ENCODE measurements around the gene C21orf58. TPM values are rescaled to one million over a fixed set of nuclear protein-coding genes. Genes with fewer than 3 reads are reported as not detected.

Gene C21orf58
- polyA plus RNA-seq, 4 donors = 0.54 to 9.1 (median 3.3) TPM

DNA sequence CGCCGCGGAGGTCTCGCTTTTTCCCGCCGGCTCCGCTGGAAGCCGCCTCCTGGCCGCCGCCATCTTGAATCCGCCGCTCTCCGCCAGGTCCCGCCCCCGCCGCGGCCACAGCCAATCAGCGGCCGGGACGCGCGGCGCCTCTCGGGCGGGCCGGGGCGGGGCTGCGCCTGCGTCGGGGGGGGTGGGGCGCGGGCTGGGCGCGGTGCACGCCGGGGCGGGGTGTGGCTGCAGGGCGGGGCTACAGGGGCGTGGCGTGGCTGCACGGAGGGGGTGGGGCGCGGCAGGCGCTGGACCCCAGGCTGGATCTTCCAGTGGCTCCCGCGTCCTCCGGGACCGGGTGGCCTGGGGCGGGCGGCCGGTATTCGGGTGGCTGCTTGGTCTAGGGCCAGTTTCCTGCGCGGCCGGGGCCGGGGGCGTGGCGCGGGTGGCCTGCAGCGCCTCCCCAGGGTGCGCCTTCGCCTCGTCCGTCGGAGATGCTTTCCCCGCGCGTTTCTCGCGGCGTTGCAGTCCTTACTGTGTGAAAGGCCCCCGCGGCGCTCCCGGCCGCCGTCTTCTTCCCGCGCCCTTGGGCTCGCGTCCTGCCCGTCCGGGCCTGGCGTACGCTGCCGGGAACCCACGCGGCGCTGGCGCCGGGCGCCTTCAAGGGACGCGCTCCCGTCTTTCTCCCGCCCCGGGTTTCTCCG is 861 bp upstream of the C21orf58 start:
- Histone ChIP-seq H3K4me1 (ENCODE audit: control insufficient read depth in 3 of 3, insufficient read depth in 2 of 3, low read depth in 1 of 3, low read length in 2 of 3) (peaks cover 0 to 14% (median 0%) of the 10 kb centered on the region in 3 donors), H3K4me3 (ENCODE audit: low read depth in 1 of 3, low read length in 3 of 3) (peak overlapping the region; percentile 66 to 100 (median 92)), H3K27ac (ENCODE audit: low read depth in 1 of 3, low read length in 2 of 3) (peak overlapping the region; percentile 80 to 100 (median 99)), H3K27me3 (ENCODE audit: control insufficient read depth in 3 of 3, insufficient read depth in 3 of 3, low read length in 3 of 3) (no peaks in the 10 kb centered on the region), H3K9me3 (ENCODE audit: control insufficient read depth in 2 of 2, insufficient read depth in 1 of 2, low read depth in 1 of 2, low read length in 1 of 2) (no peaks in the 10 kb centered on the region), H3K36me3 (ENCODE audit: control insufficient read depth in 3 of 3, insufficient read depth in 2 of 3, low read depth in 1 of 3, low read length in 3 of 3) (peaks cover 0 to 14% (median 0%) of the 10 kb centered on the region in 3 donors)
- DNase-seq (peak; percentile 77 to 91), FAIRE-seq (no peak)
- WGBS, 3 donors = 0 to 1% (median 1%) methylated on average over 36 to 98 of the region's 98 CpGs

- Histone ChIP-seq H3K27ac (ENCODE audit: low read depth in 1 of 3, low read length in 2 of 3) (peak overlapping the region in 2 of 3 donors; percentile 33 to 56), H3K4me3 (ENCODE audit: low read depth in 1 of 3, low read length in 3 of 3) (peak overlapping the region; percentile 79 to 92 (median 89))
Observed at GRCh38 chr21:46323227-46323709, 402 bp downstream of the C21orf58 start.

DNA sequence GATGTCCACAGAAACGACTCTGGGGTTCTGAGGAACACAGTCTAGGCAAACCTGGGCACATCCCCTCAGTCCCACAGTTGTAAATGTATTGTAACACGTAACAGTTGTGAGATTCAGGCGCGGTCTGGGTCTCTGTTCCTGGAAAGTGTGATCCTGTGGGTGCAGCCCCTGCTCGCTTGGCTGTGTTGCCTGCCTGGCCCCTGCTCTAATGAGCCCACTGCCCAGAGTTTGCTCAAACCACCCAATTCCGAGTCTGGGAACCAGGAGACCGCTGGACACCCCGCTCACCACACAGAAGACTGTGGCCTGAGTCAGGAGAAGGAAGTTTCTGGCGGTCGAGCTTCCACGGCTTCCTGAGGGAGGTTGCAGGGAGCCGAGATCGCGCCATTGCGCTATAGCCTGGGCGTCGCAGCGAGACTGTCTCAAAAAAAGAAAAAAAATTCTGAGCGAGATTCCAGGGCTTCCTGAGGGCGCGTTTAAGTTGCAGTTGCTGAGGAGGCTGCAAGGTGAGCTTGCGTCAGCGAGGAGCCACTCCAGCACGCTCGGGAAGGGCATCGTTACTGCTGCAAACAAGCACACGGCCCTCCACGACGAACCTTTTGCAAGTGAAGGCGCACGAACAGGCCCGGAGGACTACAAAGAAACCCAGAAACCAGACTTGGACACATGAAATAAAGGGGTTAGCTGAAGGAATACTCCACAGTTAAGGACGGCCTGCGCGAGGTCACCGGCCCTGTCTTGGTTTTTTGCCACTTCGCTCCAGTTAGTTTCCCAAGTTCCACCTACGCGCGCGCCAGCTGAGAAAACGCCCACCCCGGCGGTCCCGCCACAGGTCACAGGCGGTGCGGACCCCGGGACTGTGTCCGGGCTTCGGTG is 1.1 kb downstream of the C21orf58 start:
- Histone ChIP-seq H3K27ac (ENCODE audit: low read depth in 1 of 3, low read length in 2 of 3) (no peak overlapping the region), H3K4me1 (ENCODE audit: control insufficient read depth in 3 of 3, insufficient read depth in 2 of 3, low read depth in 1 of 3, low read length in 2 of 3) (peaks cover 0 to 25% (median 0%) of the 10 kb centered on the region in 3 donors), H3K9me3 (ENCODE audit: control insufficient read depth in 2 of 2, insufficient read depth in 1 of 2, low read depth in 1 of 2, low read length in 1 of 2) (no peaks in the 10 kb centered on the region), H3K4me3 (ENCODE audit: low read depth in 1 of 3, low read length in 3 of 3) (peak overlapping the region; percentile 79 to 92 (median 89)), H3K36me3 (ENCODE audit: control insufficient read depth in 3 of 3, insufficient read depth in 2 of 3, low read depth in 1 of 3, low read length in 3 of 3) (peaks cover 0 to 13% (median 0%) of the 10 kb centered on the region in 3 donors), H3K27me3 (ENCODE audit: control insufficient read depth in 3 of 3, insufficient read depth in 3 of 3, low read length in 3 of 3) (no peaks in the 10 kb centered on the region)
- FAIRE-seq (no peak), DNase-seq (peak; percentile 28 to 49)
- WGBS, 3 donors = 2 to 3% (median 2%) methylated on average over 49 to 50 of the region's 50 CpGs

More at GRCh38 chr21:46323227-46323709, 402 bp downstream of the C21orf58 start:
- Histone ChIP-seq H3K4me1 (ENCODE audit: control insufficient read depth in 3 of 3, insufficient read depth in 2 of 3, low read depth in 1 of 3, low read length in 2 of 3) (peaks cover 0 to 19% (median 0%) of the 10 kb centered on the region in 3 donors), H3K27me3 (ENCODE audit: control insufficient read depth in 3 of 3, insufficient read depth in 3 of 3, low read length in 3 of 3) (no peaks in the 10 kb centered on the region), H3K9me3 (ENCODE audit: control insufficient read depth in 2 of 2, insufficient read depth in 1 of 2, low read depth in 1 of 2, low read length in 1 of 2) (no peaks in the 10 kb centered on the region), H3K36me3 (ENCODE audit: control insufficient read depth in 3 of 3, insufficient read depth in 2 of 3, low read depth in 1 of 3, low read length in 3 of 3) (peaks cover 0 to 15% (median 0%) of the 10 kb centered on the region in 3 donors)
- FAIRE-seq = no peak
- 0 to 1% (median 1%) methylated on average over 33 to 34 of the region's 34 CpGs for WGBS, 3 donors
- DNase-seq = no peak

GRCh38 chr21:46320331-46320801 is 3.3 kb downstream of the C21orf58 start:
- Histone ChIP-seq H3K27ac (ENCODE audit: low read depth in 1 of 3, low read length in 2 of 3) (no peak overlapping the region), H3K4me1 (ENCODE audit: control insufficient read depth in 3 of 3, insufficient read depth in 2 of 3, low read depth in 1 of 3, low read length in 2 of 3) (peaks cover 0 to 18% (median 0%) of the 10 kb centered on the region in 3 donors), H3K9me3 (ENCODE audit: control insufficient read depth in 2 of 2, insufficient read depth in 1 of 2, low read depth in 1 of 2, low read length in 1 of 2) (no peaks in the 10 kb centered on the region), H3K27me3 (ENCODE audit: control insufficient read depth in 3 of 3, insufficient read depth in 3 of 3, low read length in 3 of 3) (no peaks in the 10 kb centered on the region), H3K36me3 (ENCODE audit: control insufficient read depth in 3 of 3, insufficient read depth in 2 of 3, low read depth in 1 of 3, low read length in 3 of 3) (peaks cover 0 to 23% (median 0%) of the 10 kb centered on the region in 3 donors), H3K4me3 (ENCODE audit: low read depth in 1 of 3, low read length in 3 of 3) (no peak overlapping the region)
- DNase-seq (no peak), FAIRE-seq (no peak)
- WGBS, 3 donors = 56 to 71% (median 65%) methylated on average over 4 of the region's 4 CpGs

GRCh38 chr21:46319186-46319585 is 4.5 kb downstream of the C21orf58 start:
- no peaks in the 10 kb centered on the region for H3K27me3 ChIP-seq (ENCODE audit: control insufficient read depth in 3 of 3, insufficient read depth in 3 of 3, low read length in 3 of 3)
- H3K36me3 ChIP-seq (ENCODE audit: control insufficient read depth in 3 of 3, insufficient read depth in 2 of 3, low read depth in 1 of 3, low read length in 3 of 3) = peaks cover 0 to 35% (median 0%) of the 10 kb centered on the region in 3 donors
- no peak overlapping the region for H3K4me3 ChIP-seq (ENCODE audit: low read depth in 1 of 3, low read length in 3 of 3)
- peaks cover 0 to 17% (median 0%) of the 10 kb centered on the region in 3 donors for H3K4me1 ChIP-seq (ENCODE audit: control insufficient read depth in 3 of 3, insufficient read depth in 2 of 3, low read depth in 1 of 3, low read length in 2 of 3)
- DNase-seq = no peak
- no peaks in the 10 kb centered on the region for H3K9me3 ChIP-seq (ENCODE audit: control insufficient read depth in 2 of 2, insufficient read depth in 1 of 2, low read depth in 1 of 2, low read length in 1 of 2)
- H3K27ac ChIP-seq (ENCODE audit: low read depth in 1 of 3, low read length in 2 of 3) = no peak overlapping the region
- 91 to 92% (median 92%) methylated on average over 7 of the region's 7 CpGs for WGBS, 3 donors
- no peak for FAIRE-seq

DNA sequence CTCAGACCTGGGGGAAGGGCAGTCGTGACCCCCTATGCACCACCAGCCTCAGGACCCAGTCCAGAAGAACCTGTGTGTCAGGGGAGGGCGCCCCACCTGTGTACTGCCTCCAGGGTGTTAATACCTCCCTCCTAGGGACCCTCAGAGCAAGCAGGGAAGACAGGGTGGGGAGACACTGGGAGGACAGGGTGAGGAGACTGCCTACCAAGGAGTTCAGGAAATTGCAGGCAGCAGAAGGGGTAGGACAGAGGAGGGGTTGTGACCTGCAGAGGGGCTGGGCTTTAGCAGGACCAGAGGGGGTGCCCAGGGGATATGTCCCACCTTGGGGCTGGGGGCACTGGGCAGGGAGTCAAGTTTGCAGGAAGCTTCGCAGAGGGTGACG is 5.2 kb downstream of the C21orf58 start:
- Histone ChIP-seq H3K4me1 (ENCODE audit: control insufficient read depth in 3 of 3, insufficient read depth in 2 of 3, low read depth in 1 of 3, low read length in 2 of 3) (peaks cover 0 to 17% (median 0%) of the 10 kb centered on the region in 3 donors), H3K27ac (ENCODE audit: low read depth in 1 of 3, low read length in 2 of 3) (peak overlapping the region in 1 of 3 donors; percentile 30), H3K9me3 (ENCODE audit: control insufficient read depth in 2 of 2, insufficient read depth in 1 of 2, low read depth in 1 of 2, low read length in 1 of 2) (no peaks in the 10 kb centered on the region), H3K27me3 (ENCODE audit: control insufficient read depth in 3 of 3, insufficient read depth in 3 of 3, low read length in 3 of 3) (no peaks in the 10 kb centered on the region), H3K4me3 (ENCODE audit: low read depth in 1 of 3, low read length in 3 of 3) (no peak overlapping the region), H3K36me3 (ENCODE audit: control insufficient read depth in 3 of 3, insufficient read depth in 2 of 3, low read depth in 1 of 3, low read length in 3 of 3) (peaks cover 0 to 39% (median 0%) of the 10 kb centered on the region in 3 donors)
- WGBS, 3 donors = 78 to 89% (median 83%) methylated on average over 4 of the region's 4 CpGs
- FAIRE-seq (no peak), DNase-seq (no peak)

GRCh38 chr21:46317710-46318463 is 5.8 kb downstream of the C21orf58 start:
- no peak overlapping the region for H3K4me3 ChIP-seq (ENCODE audit: low read depth in 1 of 3, low read length in 3 of 3)
- 68 to 78% (median 69%) methylated on average over 17 to 20 of the region's 20 CpGs for WGBS, 3 donors

More at GRCh38 chr21:46317710-46318463, 5.8 kb downstream of the C21orf58 start:
- no peaks in the 10 kb centered on the region for H3K9me3 ChIP-seq (ENCODE audit: control insufficient read depth in 2 of 2, insufficient read depth in 1 of 2, low read depth in 1 of 2, low read length in 1 of 2)
- peak; percentile 44 to 90 for DNase-seq
- H3K4me1 ChIP-seq (ENCODE audit: control insufficient read depth in 3 of 3, insufficient read depth in 2 of 3, low read depth in 1 of 3, low read length in 2 of 3) = peaks cover 0 to 17% (median 0%) of the 10 kb centered on the region in 3 donors
- H3K27me3 ChIP-seq (ENCODE audit: control insufficient read depth in 3 of 3, insufficient read depth in 3 of 3, low read length in 3 of 3) = no peaks in the 10 kb centered on the region
- H3K36me3 ChIP-seq (ENCODE audit: control insufficient read depth in 3 of 3, insufficient read depth in 2 of 3, low read depth in 1 of 3, low read length in 3 of 3) = peaks cover 0 to 40% (median 0%) of the 10 kb centered on the region in 3 donors
- peak overlapping the region in 1 of 3 donors; percentile 33 for H3K27ac ChIP-seq (ENCODE audit: low read depth in 1 of 3, low read length in 2 of 3)
- no peak for FAIRE-seq

Data from small intestine (tissue), 7 donors.